GM12801 (cell line): ENCODE data around the gene TSR3.

Experiments used
- CTCF ChIP-seq: IDR thresholded peaks from one replicate; pipeline ENCODE4 v1.5.1; 2011; ENCODE audit warnings: control low read depth; ENCODE audit not compliant: insufficient read length; ENCODE audit errors: extremely low read depth

TSR3 gene

GRCh38 chr16:1300664-1301476, 50.8 kb downstream of the TSR3 start:
- no peak for TF ChIP-seq CTCF

GRCh38 chr16:1299868-1300203, 51.8 kb downstream of the TSR3 start:
- TF ChIP-seq CTCF: no peak
